Breast epithelium (tissue), 3 donors: Measurements from ENCODE around the gene KRTAP5-5.

ENCODE experiments used
- CTCF ChIP-seq, 3 donors: fragments of 450-650 bp; IDR thresholded peaks; one replicate each; pipeline ENCODE4 v1.5.1; 2016 to 2017; ENCODE audit warnings: antibody characterized with exemption in 3 of 3, mild to moderate bottlenecking in 3 of 3, moderate library complexity in 3 of 3
- POLR2A ChIP-seq: fragments of 450-650 bp; IDR thresholded peaks from one replicate; pipeline ENCODE4 v1.6.1; 2016; ENCODE audit warnings: antibody characterized with exemption, mild to moderate bottlenecking, moderate library complexity
- POLR2AphosphoS5 ChIP-seq, 3 donors: sonication (generic); formaldehyde crosslinking; IDR thresholded peaks; one replicate each; pipeline ENCODE4 v1.6.1; 2017; ENCODE audit warnings: antibody characterized with exemption in 3 of 3

- no peak for TF ChIP-seq CTCF (IDR thresholded peaks at IDR 0.05)
- TF ChIP-seq POLR2AphosphoS5 (IDR thresholded peaks at IDR 0.05) = no peak
- TF ChIP-seq POLR2A = no peak
Measured at GRCh38 chr11:1629326-1630185, at the start of gene KRTAP5-5.
